ENCODE results near the gene PCBP2.
A peak's percentile ranks its signal among the peaks of the same experiment; 100 is the strongest.
"Not testable (repeated sequence)": the region's sequence is repeated elsewhere in the genome, so short reads cannot be mapped to it uniquely, and the experiment has no call there.

PCBP2 gene

GRCh38 chr12:53441040-53441833 is 10.7 kb upstream of the PCBP2 start, which contains the start of gene PRR13:
Gene PRR13 (plus strand): TSS chr12:53441734. CDS start chr12:53442715, 981 bp downstream.
- DNase-seq = peak; percentile 77

- no peak for DNase-seq
These were observed 7.9 kb upstream of the PCBP2 start for GRCh38 chr12:53443955-53444354.

- DNase-seq = not testable (repeated sequence)
These were observed 7.1 kb upstream of the PCBP2 start for GRCh38 chr12:53444593-53445325.

- no peak for DNase-seq
These were observed 966 bp upstream of the PCBP2 start for GRCh38 chr12:53450936-53451335.

- DNase-seq = peak; percentile 64
These were observed 516 bp downstream of the PCBP2 start for GRCh38 chr12:53452159-53453077.

GRCh38 chr12:53453953-53454640 is 2.2 kb downstream of the PCBP2 start:
- no peak for DNase-seq

- DNase-seq = no peak
These were observed 2.8 kb downstream of the PCBP2 start for GRCh38 chr12:53454707-53455106.

- no peak for DNase-seq
These were observed 4.9 kb downstream of the PCBP2 start for GRCh38 chr12:53456654-53457366.

- DNase-seq = no peak
These were observed 7.2 kb downstream of the PCBP2 start for GRCh38 chr12:53459097-53459496.

GRCh38 chr12:53461059-53461458 is 9.2 kb downstream of the PCBP2 start:
- DNase-seq = no peak

GRCh38 chr12:53461591-53461990 is 9.7 kb downstream of the PCBP2 start:
- DNase-seq = no peak

GRCh38 chr12:53462935-53463334 is 11.0 kb downstream of the PCBP2 start:
- DNase-seq = no peak

GRCh38 chr12:53463802-53464560 is 12.1 kb downstream of the PCBP2 start:
- no peak for DNase-seq

- DNase-seq = no peak
These were observed 12.9 kb downstream of the PCBP2 start for GRCh38 chr12:53464685-53465418.

GRCh38 chr12:53465679-53466078 is 13.8 kb downstream of the PCBP2 start:
- DNase-seq = no peak

GRCh38 chr12:53466640-53467039 is 14.7 kb downstream of the PCBP2 start:
- no peak for DNase-seq

- DNase-seq = no peak
These were observed 15.2 kb downstream of the PCBP2 start for GRCh38 chr12:53467082-53467481.

- no peak for DNase-seq
These were observed 16.0 kb downstream of the PCBP2 start for GRCh38 chr12:53467880-53468279.

- DNase-seq = no peak
These were observed 16.4 kb downstream of the PCBP2 start for GRCh38 chr12:53468282-53468681.

GRCh38 chr12:53472056-53472582 is 20.2 kb downstream of the PCBP2 start:
- DNase-seq = no peak

Data from activated gamma-delta T cell (primary cell).